ENCODE results near the gene HTR2C.
"Not testable (repeated sequence)": the region's sequence is repeated elsewhere in the genome, so short reads cannot be mapped to it uniquely, and the experiment has no call there.

HTR2C gene

GRCh38 chrX:114675365-114675764 is 91.5 kb downstream of the HTR2C start:
- no peak for TF ChIP-seq CTCF (IDR thresholded peaks at IDR 0.05)
- Histone ChIP-seq H3K4me1 (no peaks in the 10 kb centered on the region), H3K9me3 (no peaks in the 10 kb centered on the region), H3K27me3 (no peaks in the 10 kb centered on the region), H3K36me3 (no peaks in the 10 kb centered on the region), H3K27ac (no peak overlapping the region), H3K4me3 (no peak overlapping the region)
- intact Hi-C loops (cut with DNase I; ENCODE audit: low total_unique reads) = no loop called here
- DNase-seq = no peak

GRCh38 chrX:114700533-114700932 is 116.6 kb downstream of the HTR2C start:
- not testable (repeated sequence) for H3K4me1 ChIP-seq

GRCh38 chrX:114709406-114709805 is 125.5 kb downstream of the HTR2C start:
- H3K9me3 ChIP-seq = no peaks in the 10 kb centered on the region
- no peaks in the 10 kb centered on the region for H3K27me3 ChIP-seq
- no peak for TF ChIP-seq CTCF (IDR thresholded peaks at IDR 0.05)
- no peaks in the 10 kb centered on the region for H3K4me1 ChIP-seq
- H3K4me3 ChIP-seq = no peak overlapping the region
- intact Hi-C loops (cut with DNase I; ENCODE audit: low total_unique reads) = no loop called here
- no peaks in the 10 kb centered on the region for H3K36me3 ChIP-seq
- no peak for DNase-seq
- H3K27ac ChIP-seq = no peak overlapping the region

More at GRCh38 chrX:114700533-114700932, 116.6 kb downstream of the HTR2C start:
- H3K27me3 ChIP-seq; H3K4me3 ChIP-seq; intact Hi-C loops (cut with DNase I; ENCODE audit: low total_unique reads); H3K36me3 ChIP-seq; H3K9me3 ChIP-seq; DNase-seq; H3K27ac ChIP-seq: not testable (repeated sequence)

GRCh38 chrX:114710571-114710970 is 126.7 kb downstream of the HTR2C start:
- intact Hi-C loops (cut with DNase I; ENCODE audit: low total_unique reads) = no loop called here
- H3K36me3 ChIP-seq = no peaks in the 10 kb centered on the region
- no peaks in the 10 kb centered on the region for H3K4me1 ChIP-seq
- no peaks in the 10 kb centered on the region for H3K27me3 ChIP-seq
- TF ChIP-seq CTCF (IDR thresholded peaks at IDR 0.05) = no peak
- no peak for DNase-seq
- no peaks in the 10 kb centered on the region for H3K9me3 ChIP-seq
- no peak overlapping the region for H3K27ac ChIP-seq
- H3K4me3 ChIP-seq = no peak overlapping the region

- Histone ChIP-seq H3K9me3 (no peaks in the 10 kb centered on the region), H3K4me3 (no peak overlapping the region), H3K27me3 (no peaks in the 10 kb centered on the region), H3K4me1 (no peaks in the 10 kb centered on the region), H3K27ac (no peak overlapping the region), H3K36me3 (no peaks in the 10 kb centered on the region)
- no peak for DNase-seq
- no peak for TF ChIP-seq CTCF (IDR thresholded peaks at IDR 0.05)
- intact Hi-C loops (cut with DNase I; ENCODE audit: low total_unique reads) = no loop called here
Observed at GRCh38 chrX:114712466-114712865, 128.6 kb downstream of the HTR2C start.

GRCh38 chrX:114715096-114715495 is 131.2 kb downstream of the HTR2C start:
- Histone ChIP-seq H3K36me3 (no peaks in the 10 kb centered on the region), H3K4me1 (no peaks in the 10 kb centered on the region), H3K27ac (no peak overlapping the region), H3K4me3 (no peak overlapping the region), H3K27me3 (no peaks in the 10 kb centered on the region), H3K9me3 (no peaks in the 10 kb centered on the region)
- no peak for DNase-seq
- intact Hi-C loops (cut with DNase I; ENCODE audit: low total_unique reads) = no loop called here
- no peak for TF ChIP-seq CTCF (IDR thresholded peaks at IDR 0.05)

Data from tibial artery (tissue), 4 donors.